SK-N-SH treated with all-trans-retinoic acid at 6 μM for 48 hours (cell line): ENCODE measurements around the gene RPL23.

Source experiments
- ATAC-seq: fragments of 200-7000 bp; cut with Tn5 transposase; 3 replicates; pipeline ENCODE4 v1.9.1; 2020; ENCODE audit warnings: mild to moderate bottlenecking, moderate library complexity
- ARNTL ChIP-seq: fragments of 450-650 bp; formaldehyde crosslinking; IDR thresholded peaks from 2 replicates; pipeline ENCODE4 v1.5.0; 2020; ENCODE audit warnings: low read depth, mild to moderate bottlenecking, moderate library complexity, borderline replicate concordance
- BACH2 ChIP-seq: fragments of 250-450 bp; sonication (Bioruptor Pico); IDR thresholded peaks from 2 replicates; pipeline ENCODE4 v1.9.0; 2021; ENCODE audit warnings: mild to moderate bottlenecking, borderline replicate concordance
- CREB5 ChIP-seq: fragments of 250-450 bp; sonication (Bioruptor Pico); IDR thresholded peaks from 2 replicates; pipeline ENCODE4 v1.5.1; 2020; ENCODE audit warnings: low read depth, mild to moderate bottlenecking, moderate library complexity
- CSDC2 ChIP-seq: fragments of 250-450 bp; sonication (Bioruptor Pico); IDR thresholded peaks from 2 replicates; pipeline ENCODE4 v1.5.0; 2020; ENCODE audit warnings: mild to moderate bottlenecking, moderate library complexity
- CSRNP3 ChIP-seq: fragments of 250-450 bp; sonication (Bioruptor Pico); IDR thresholded peaks from 2 replicates; pipeline ENCODE4 v1.5.1; 2021; ENCODE audit warnings: mild to moderate bottlenecking, moderate library complexity
- ISL1 ChIP-seq: fragments of 250-450 bp; sonication (Bioruptor Pico); IDR thresholded peaks from 2 replicates; pipeline ENCODE4 v2.1.2; 2022; ENCODE audit warnings: mild to moderate bottlenecking, moderate library complexity
- OSR1 ChIP-seq: fragments of 250-450 bp; sonication (Bioruptor Pico); IDR thresholded peaks from 2 replicates; pipeline ENCODE4 v1.8.0; 2022; ENCODE audit warnings: moderate library complexity, mild to moderate bottlenecking, inconsistent platforms
- PATZ1 ChIP-seq: fragments of 250-450 bp; sonication (Bioruptor Pico); IDR thresholded peaks from 2 replicates; pipeline ENCODE4 v1.8.0; 2020; ENCODE audit warnings: mild to moderate bottlenecking, moderate library complexity, borderline replicate concordance
- POU6F1 ChIP-seq: fragments of 250-450 bp; sonication (Bioruptor Pico); IDR thresholded peaks from 2 replicates; pipeline ENCODE4 v1.8.0; 2021; ENCODE audit warnings: low read depth, mild to moderate bottlenecking, moderate library complexity, borderline replicate concordance
- RARB ChIP-seq: fragments of 250-450 bp; sonication (Bioruptor Pico); IDR thresholded peaks from 2 replicates; pipeline ENCODE4 v1.8.0; 2021; ENCODE audit warnings: mild to moderate bottlenecking, moderate library complexity
- SNAI2 ChIP-seq: fragments of 250-450 bp; sonication (Bioruptor Pico); IDR thresholded peaks from 2 replicates; pipeline ENCODE4 v1.5.0; 2020; ENCODE audit warnings: mild to moderate bottlenecking, moderate library complexity
- TCF4 ChIP-seq: fragments of 250-450 bp; sonication (Bioruptor Pico); IDR thresholded peaks from 2 replicates; pipeline ENCODE4 v1.8.0; 2021; ENCODE audit warnings: mild to moderate bottlenecking, moderate library complexity, borderline replicate concordance
- TSHZ2 ChIP-seq: fragments of 250-450 bp; sonication (Bioruptor Pico); IDR thresholded peaks from 2 replicates; pipeline ENCODE4 v1.5.0; 2020; ENCODE audit warnings: mild to moderate bottlenecking, moderate library complexity
- ZC3H10 ChIP-seq: fragments of 250-450 bp; sonication (Bioruptor Pico); IDR thresholded peaks from 2 replicates; pipeline ENCODE4 v1.5.1; 2021; ENCODE audit warnings: mild to moderate bottlenecking, moderate library complexity
- ZFP3 ChIP-seq: fragments of 250-450 bp; sonication (Bioruptor Pico); IDR thresholded peaks from 2 replicates; pipeline ENCODE4 v1.5.0; 2020; ENCODE audit warnings: mild to moderate bottlenecking, moderate library complexity
- ZNF565 ChIP-seq: fragments of 450-650 bp; formaldehyde crosslinking; conservative IDR thresholded peaks from 2 replicates; pipeline ENCODE4 v1.5.0; 2020; ENCODE audit warnings: low read depth, mild to moderate bottlenecking, moderate library complexity
- ZNF70 ChIP-seq: fragments of 450-650 bp; formaldehyde crosslinking; IDR thresholded peaks from 2 replicates; pipeline ENCODE4 v1.5.0; 2020; ENCODE audit warnings: mild to moderate bottlenecking, moderate library complexity
- ZNF8 ChIP-seq: fragments of 450-650 bp; formaldehyde crosslinking; IDR thresholded peaks from 2 replicates; pipeline ENCODE4 v1.5.0; 2020; ENCODE audit warnings: mild to moderate bottlenecking, moderate library complexity

RPL23 gene

GRCh38 chr17:38875477-38876075 is 22.1 kb upstream of the RPL23 start:
- no peak for TF ChIP-seq ISL1 (CRISPR knock-in tag)
- TF ChIP-seq PATZ1 (CRISPR knock-in tag) = no peak
- TF ChIP-seq CSRNP3 = no peak
- no peak for TF ChIP-seq TCF4
- no peak for ATAC-seq

GRCh38 chr17:38874505-38875400 is 21.2 kb upstream of the RPL23 start:
- ATAC-seq = no peak
- TF ChIP-seq CREB5 = no peak
- TF ChIP-seq OSR1 (CRISPR knock-in tag) = no peak
- no peak for TF ChIP-seq PATZ1 (CRISPR knock-in tag)
- no peak for TF ChIP-seq RARB
- TF ChIP-seq BACH2 (CRISPR knock-in tag) = no peak
- TF ChIP-seq ZNF70 (CRISPR knock-in tag) = no peak
- TF ChIP-seq CSRNP3 = no peak
- TF ChIP-seq CSDC2 (CRISPR knock-in tag) = no peak
- TF ChIP-seq ZFP3 (CRISPR knock-in tag) = no peak
- TF ChIP-seq TSHZ2 (CRISPR knock-in tag) = no peak
- no peak for TF ChIP-seq ZC3H10 (CRISPR knock-in tag)
- TF ChIP-seq ISL1 (CRISPR knock-in tag) = no peak
- TF ChIP-seq ARNTL = no peak
- TF ChIP-seq ZNF8 (CRISPR knock-in tag) = no peak
- TF ChIP-seq POU6F1 (CRISPR knock-in tag) = no peak
- TF ChIP-seq ZNF565 (CRISPR knock-in tag) = no peak
- no peak for TF ChIP-seq SNAI2 (CRISPR knock-in tag)
